HUES64 (cell line): ENCODE data around the gene TMEM213.
"Not testable (repeated sequence)": the region's sequence is repeated elsewhere in the genome, so short reads cannot be mapped to it uniquely, and the experiment has no call there.

Experiments
- H3K27ac ChIP-seq: 2 replicates; pipeline ENCODE4 v1.7.0; 2013; ENCODE audit warnings: low read depth, low read length, inconsistent platforms
- H3K27me3 ChIP-seq: 2 replicates; pipeline ENCODE4 v1.6.1; 2013; ENCODE audit warnings: mild to moderate bottlenecking, low read length; ENCODE audit not compliant: insufficient read depth
- H3K36me3 ChIP-seq: 2 replicates; pipeline ENCODE4 v1.6.1; 2013; ENCODE audit warnings: mild to moderate bottlenecking, low read length; ENCODE audit not compliant: insufficient read depth
- H3K4me1 ChIP-seq: 2 replicates; pipeline ENCODE4 v1.6.1; 2013; ENCODE audit warnings: mild to moderate bottlenecking, low read length, moderate library complexity; ENCODE audit not compliant: insufficient read depth
- H3K4me3 ChIP-seq: 2 replicates; pipeline ENCODE4 v1.5.1; 2013; ENCODE audit warnings: mild to moderate bottlenecking, low read length, moderate library complexity
- H3K9ac ChIP-seq: 2 replicates; pipeline ENCODE4 v1.6.1; 2013; ENCODE audit warnings: mild to moderate bottlenecking, low read depth, low read length
- H3K9me3 ChIP-seq: 2 replicates; pipeline ENCODE4 v1.6.1; 2013; ENCODE audit warnings: low read depth, low read length; ENCODE audit not compliant: insufficient read depth
- WGBS: fragments of 150-250, 120-280 bp; methylation state at CpG from one replicate; pipeline ENCODE4 v1.1.7; 2013; ENCODE audit warnings: missing lambda C conversion rate; 5-methylcytosine and 5-hydroxymethylcytosine counted together

The TMEM213 gene

DNA sequence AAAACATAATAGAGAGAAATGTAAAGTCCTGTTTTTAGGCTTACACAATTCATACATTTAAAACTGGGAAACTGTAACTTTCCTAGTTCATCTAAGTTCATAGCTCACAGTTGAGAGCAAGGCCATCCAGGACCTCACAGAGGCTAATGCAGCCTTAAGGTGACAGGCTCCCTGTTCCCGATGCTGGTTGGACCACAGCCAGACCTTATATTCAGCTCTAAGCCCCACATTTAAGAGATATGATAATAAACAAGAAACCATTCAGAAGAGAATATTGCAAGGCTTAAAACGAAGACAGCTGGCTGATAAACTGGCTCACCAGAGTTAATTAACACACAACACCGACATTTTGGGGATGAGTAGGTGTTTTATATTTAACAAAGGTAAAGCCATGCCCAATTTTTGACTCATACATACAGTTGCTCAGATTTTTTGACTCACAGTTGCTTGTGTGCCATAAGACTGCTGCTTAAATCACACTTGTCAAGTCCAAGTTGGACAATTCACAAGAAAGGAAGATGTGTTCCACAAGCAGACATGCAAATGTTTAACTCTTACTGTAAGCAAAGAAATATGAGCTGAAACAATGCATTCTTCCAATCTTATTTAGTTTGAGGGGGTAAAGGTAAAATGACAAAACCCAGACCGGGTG, 41.1 kb upstream of the TMEM213 start:
- Histone ChIP-seq H3K27me3 (no peaks in the 10 kb centered on the region), H3K4me3 (no peak overlapping the region), H3K36me3 (no peaks in the 10 kb centered on the region), H3K9me3 (no peaks in the 10 kb centered on the region), H3K9ac (no peak overlapping the region), H3K4me1 (peaks cover 28% of the 10 kb centered on the region; the same call in 1 of the 2 replicates), H3K27ac (no peak overlapping the region)
- 92% methylated on average over 4 of the region's 4 CpGs for WGBS

DNA sequence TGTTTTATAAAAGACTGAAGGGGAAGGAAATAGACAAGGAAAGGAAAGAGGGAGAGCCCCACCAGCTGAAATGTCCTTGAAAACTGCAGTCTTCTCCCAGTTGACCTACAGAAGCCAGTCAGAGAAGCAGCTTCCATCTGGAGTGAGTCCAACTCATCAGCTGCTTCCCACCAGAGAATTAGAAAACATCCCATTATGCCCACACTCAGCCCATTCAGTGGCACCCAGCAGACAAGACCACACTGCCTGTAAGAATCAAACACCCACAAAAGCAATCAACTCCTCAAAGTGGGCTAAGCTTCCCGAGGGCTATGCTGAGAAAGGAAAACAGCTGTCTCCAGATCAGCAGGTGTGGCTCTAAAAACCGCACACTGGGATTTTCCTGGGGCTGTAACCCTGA, 29.6 kb upstream of the TMEM213 start:
- H3K4me3 ChIP-seq: no peak overlapping the region
- 92% methylated on average over 2 of the region's 2 CpGs for WGBS
- no peaks in the 10 kb centered on the region for H3K9me3 ChIP-seq
- H3K9ac ChIP-seq: no peak overlapping the region
- no peaks in the 10 kb centered on the region for H3K36me3 ChIP-seq
- no peaks in the 10 kb centered on the region for H3K27me3 ChIP-seq
- peaks cover under 1% of the 10 kb centered on the region; the same call in 1 of the 2 replicates for H3K4me1 ChIP-seq
- no peak overlapping the region for H3K27ac ChIP-seq

DNA sequence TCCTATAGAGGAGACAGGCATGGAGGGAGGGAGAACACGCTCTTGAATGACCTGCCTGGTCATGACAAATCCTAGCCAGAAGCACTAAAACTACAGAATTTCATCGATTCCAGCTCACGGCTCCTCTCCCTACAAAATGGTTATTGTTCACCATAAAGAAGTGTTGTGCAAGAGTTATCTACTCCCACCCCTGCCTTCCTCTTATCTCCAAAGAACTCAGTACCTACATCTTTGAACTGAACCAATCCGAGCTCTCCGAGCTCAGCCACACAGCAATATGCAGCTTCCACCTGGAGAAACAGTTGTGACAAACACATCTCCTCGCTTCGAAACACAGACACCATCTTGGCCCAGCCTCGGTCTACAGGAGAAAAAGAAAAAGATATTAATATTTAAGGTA, 26.9 kb upstream of the TMEM213 start:
- Histone ChIP-seq H3K27me3 (0 out of 2 replicates have a peak, but pooled peaks cover 2% of the 10 kb centered on the region), H3K9ac (no peak overlapping the region), H3K9me3 (no peaks in the 10 kb centered on the region), H3K27ac (no peak overlapping the region), H3K4me1 (peaks cover 6% of the 10 kb centered on the region), H3K4me3 (no peak overlapping the region), H3K36me3 (no peaks in the 10 kb centered on the region)
- WGBS: 91% methylated on average over 8 of the region's 8 CpGs

DNA sequence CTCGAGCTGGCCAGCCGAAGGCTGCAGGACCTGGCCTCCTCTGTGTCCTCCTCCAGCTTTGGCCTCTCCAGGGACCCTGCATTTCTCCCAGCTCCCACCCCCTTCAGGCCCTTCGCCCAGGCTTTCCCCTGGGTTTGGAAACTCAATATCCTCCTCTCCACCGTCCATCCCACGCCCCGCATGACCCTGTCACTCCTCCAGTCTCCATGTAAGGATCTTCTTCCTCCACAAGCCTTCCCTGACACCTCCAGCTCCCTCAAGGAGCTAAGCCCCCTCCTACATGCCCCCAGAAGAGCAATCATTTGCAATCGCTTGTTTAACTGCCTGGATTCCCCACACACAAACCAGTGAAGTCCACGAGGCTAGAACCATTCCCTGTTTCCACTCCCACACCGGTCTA, 24.6 kb upstream of the TMEM213 start:
- Histone ChIP-seq H3K9ac (no peak overlapping the region), H3K4me1 (peaks cover 6% of the 10 kb centered on the region), H3K27me3 (0 out of 2 replicates have a peak, but pooled peaks cover 2% of the 10 kb centered on the region), H3K27ac (no peak overlapping the region), H3K4me3 (no peak overlapping the region), H3K36me3 (no peaks in the 10 kb centered on the region), H3K9me3 (no peaks in the 10 kb centered on the region)
- WGBS: 89% methylated on average over 9 of the region's 9 CpGs

DNA sequence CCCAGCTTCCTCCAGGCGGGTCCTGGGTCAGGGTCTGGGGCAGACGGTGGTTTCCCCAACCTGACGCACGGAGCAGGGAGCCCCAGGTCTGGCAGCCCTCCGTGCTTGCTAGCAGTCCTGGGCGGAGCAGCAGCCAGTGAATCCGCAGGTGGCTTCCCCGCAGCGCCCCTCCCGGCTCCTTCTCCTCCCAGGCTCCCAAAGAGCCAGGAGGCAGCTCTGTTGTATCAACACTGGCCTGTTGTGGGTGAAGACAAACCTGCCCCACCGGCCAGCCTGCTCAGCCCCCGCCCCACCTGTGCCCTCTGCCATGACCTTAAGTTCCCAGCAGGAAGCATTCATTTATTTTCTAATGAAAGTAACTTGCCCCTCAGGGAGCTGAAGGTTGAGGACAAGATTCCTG, 24.0 kb upstream of the TMEM213 start:
- 11% methylated on average over 12 of the region's 12 CpGs for WGBS
- no peaks in the 10 kb centered on the region for H3K36me3 ChIP-seq
- H3K27me3 ChIP-seq: 0 out of 2 replicates have a peak, but pooled peaks cover 2% of the 10 kb centered on the region
- peaks cover 6% of the 10 kb centered on the region for H3K4me1 ChIP-seq
- H3K9ac ChIP-seq: no peak overlapping the region; the same call in 1 of the 2 replicates
- no peak overlapping the region for H3K27ac ChIP-seq
- H3K4me3 ChIP-seq: no peak overlapping the region
- H3K9me3 ChIP-seq: no peaks in the 10 kb centered on the region

DNA sequence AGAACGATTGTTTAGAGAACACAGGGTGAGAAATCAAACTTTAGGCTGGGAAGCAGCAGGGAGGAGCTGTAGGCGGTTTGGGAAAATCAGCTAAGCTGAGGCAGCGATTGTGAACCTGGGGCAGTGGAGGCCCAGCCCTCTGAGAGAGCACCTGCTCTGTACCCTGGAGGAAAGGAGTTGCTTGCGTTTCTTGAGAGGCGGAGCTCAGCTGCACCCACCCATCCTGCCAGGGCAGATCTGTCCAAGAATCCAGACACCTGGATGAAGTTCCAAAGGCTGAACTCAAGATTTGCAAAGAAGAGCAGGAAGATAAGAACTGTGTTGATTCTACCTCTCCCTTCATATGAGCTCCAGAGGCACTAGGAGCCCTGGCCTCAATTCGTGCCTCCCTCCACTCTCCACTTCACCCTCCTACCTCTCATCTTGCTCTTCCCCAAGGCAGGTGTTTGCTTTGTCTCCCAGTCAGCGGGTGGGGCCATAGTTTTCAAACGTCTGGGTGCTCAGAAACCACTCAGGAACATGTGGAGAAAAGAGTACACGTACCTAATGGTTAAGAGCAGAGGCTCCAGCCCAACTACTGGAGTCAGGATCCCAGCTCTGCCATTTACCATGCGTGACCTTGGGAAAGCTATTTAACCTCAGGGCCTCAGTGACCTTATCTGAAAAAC, 21.5 kb upstream of the TMEM213 start:
- 73% methylated on average over 10 of the region's 10 CpGs for WGBS
- Histone ChIP-seq H3K27me3 (0 out of 2 replicates have a peak, but pooled peaks cover 2% of the 10 kb centered on the region), H3K4me1 (peaks cover 6% of the 10 kb centered on the region), H3K36me3 (no peaks in the 10 kb centered on the region), H3K9me3 (no peaks in the 10 kb centered on the region), H3K4me3 (no peak overlapping the region), H3K27ac (no peak overlapping the region), H3K9ac (no peak overlapping the region)

DNA sequence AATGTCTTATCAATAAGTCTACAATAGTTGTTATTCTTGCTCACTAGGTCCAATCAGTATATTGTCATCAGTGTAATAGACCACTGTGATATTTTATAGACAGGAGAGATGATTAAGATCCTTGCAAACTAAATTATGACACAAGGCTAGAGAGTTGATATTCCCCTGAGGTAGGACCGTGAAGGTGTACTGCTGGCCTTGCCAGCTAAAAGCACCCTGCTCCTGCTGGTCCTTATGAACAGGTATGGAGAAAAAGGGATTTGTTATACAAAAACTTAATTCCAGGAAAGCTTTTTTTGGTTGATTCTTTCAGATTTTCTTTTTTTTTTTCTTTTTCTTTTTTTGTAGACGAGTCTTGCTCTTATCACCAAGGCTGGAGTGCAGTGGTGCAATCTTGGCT, 16.8 kb upstream of the TMEM213 start:
- WGBS: 98% methylated on average over 2 of the region's 2 CpGs
- no peaks in the 10 kb centered on the region for H3K4me1 ChIP-seq
- H3K9me3 ChIP-seq: no peaks in the 10 kb centered on the region
- H3K9ac ChIP-seq: no peak overlapping the region
- H3K27me3 ChIP-seq: no peaks in the 10 kb centered on the region
- H3K36me3 ChIP-seq: no peaks in the 10 kb centered on the region
- H3K27ac ChIP-seq: no peak overlapping the region
- no peak overlapping the region for H3K4me3 ChIP-seq

DNA sequence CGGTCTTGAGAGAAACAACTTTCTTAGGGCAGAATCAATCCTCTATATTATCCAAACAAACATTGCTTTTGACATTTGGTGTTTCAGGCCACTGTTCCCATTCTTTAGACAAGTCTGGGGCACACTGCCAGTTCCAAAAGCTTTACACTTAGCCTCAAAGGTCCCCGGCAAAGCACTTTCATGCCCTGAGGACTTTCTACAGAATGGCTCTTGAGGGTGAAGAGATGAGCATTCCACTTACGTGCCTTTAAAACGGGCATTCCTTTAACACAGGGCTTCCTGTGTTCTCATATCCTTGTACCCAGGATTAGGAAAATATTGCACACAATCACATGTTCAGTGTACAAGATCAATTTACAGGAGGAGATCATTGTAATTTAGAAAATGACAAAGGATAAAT, 13.1 kb upstream of the TMEM213 start:
- no peaks in the 10 kb centered on the region for H3K36me3 ChIP-seq
- 71% methylated on average over 4 of the region's 4 CpGs for WGBS
- H3K27ac ChIP-seq: no peak overlapping the region

DNA sequence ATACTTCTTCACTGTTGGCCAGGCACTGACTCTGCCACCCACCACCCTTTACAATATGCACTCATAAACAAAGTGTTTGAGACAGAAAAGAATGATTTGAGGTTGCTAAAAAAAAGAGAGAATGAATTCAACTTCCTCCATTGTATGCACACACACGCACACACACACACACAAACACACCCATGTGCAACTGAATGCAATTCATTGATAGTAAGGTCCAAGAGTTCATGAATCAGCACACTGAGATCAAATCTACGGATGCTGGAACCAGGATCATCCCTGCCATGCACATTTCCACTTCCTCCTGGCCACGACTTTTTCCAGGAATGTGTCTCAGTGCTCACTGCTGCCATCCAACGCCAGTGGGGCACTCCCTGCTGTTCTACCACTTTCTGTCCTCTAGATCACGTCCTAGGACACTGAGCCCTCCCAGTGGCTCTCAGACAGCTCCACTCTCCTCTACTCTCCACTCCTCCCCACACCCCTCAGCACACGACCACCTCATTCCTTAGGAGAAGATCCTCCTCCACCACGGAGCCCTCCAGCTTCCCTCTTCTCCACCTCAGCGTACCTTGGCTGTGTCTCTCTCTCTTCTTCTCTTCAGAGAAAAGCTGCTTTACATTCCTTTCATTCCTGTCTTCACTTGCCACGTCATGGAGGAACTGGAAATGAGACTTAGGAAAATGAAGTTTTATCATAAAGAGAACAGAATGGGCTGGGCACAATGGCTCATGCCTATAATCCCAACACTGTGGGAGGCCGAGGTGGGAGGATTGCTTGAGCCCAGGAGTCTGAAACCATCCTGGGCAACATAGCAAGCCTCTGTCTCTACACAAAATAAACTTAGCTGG, 12.0 kb upstream of the TMEM213 start:
- no peak overlapping the region for H3K27ac ChIP-seq
- no peak overlapping the region for H3K9ac ChIP-seq

More for the DNA sequence above, 13.1 kb upstream of the TMEM213 start:
- no peaks in the 10 kb centered on the region for H3K27me3 ChIP-seq
- no peak overlapping the region for H3K9ac ChIP-seq
- H3K4me1 ChIP-seq: no peaks in the 10 kb centered on the region
- no peaks in the 10 kb centered on the region for H3K9me3 ChIP-seq
- H3K4me3 ChIP-seq: no peak overlapping the region

DNA sequence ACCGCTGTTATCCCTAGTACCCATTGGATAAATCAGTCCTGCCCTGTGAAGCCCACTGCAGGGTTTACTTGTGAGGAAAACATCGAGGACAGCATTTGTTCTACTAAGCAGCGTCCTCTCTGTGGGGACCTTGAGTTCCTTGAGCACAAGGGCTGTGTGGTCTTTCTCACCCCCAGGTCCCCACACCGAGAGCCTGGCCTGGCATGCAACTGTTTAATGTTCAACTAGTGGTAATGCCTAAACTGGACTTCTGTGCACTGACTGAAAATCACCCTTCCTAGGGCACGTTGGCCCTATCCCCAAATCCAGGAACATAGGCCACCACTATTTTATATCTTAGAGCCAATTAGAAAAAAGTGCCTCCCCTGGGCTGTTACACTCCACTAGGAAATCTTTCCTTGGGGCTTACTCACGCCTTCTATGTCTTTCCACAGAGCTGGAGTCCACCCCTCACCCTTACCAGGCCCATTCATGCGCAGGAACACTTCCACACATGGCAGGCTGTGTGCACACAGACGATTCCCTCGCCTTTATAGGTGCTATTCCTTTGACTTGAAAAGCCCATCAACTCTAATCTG, 1.7 kb upstream of the TMEM213 start:
- WGBS: 91% methylated on average over 9 of the region's 9 CpGs
- Histone ChIP-seq H3K9ac (no peak overlapping the region), H3K4me1 (peaks cover 9% of the 10 kb centered on the region), H3K9me3 (no peaks in the 10 kb centered on the region), H3K27ac (no peak overlapping the region), H3K27me3 (peaks cover 7% of the 10 kb centered on the region; the same call in 1 of the 2 replicates), H3K36me3 (no peaks in the 10 kb centered on the region), H3K4me3 (no peak overlapping the region)

More for the DNA sequence above, 12.0 kb upstream of the TMEM213 start:
- Histone ChIP-seq H3K9me3 (no peaks in the 10 kb centered on the region), H3K4me1 (no peaks in the 10 kb centered on the region), H3K4me3 (no peak overlapping the region), H3K27me3 (no peaks in the 10 kb centered on the region), H3K36me3 (no peaks in the 10 kb centered on the region)
- WGBS: 62% methylated on average over 9 of the region's 10 CpGs

DNA sequence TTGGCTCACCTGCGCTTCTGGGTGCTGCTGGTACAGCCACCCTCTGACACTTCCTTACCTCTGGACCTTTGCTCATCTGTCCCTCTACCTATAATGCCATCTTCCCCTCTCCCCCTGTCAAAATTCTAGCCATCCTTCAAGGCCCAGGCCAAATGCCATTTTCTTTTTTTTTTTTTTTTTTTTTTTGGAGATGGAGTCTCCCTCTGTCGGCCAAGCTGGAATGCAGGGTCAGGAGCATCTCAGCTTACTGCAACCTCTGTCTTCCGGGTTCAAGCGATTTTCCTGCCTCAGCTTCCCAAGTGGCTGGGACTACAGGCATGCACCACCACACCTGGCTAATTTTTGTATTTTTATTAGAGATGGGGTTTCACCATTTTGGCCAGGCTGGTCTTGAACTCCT, 748 bp upstream of the TMEM213 start:
- H3K9ac ChIP-seq, H3K9me3 ChIP-seq, H3K27ac ChIP-seq, H3K36me3 ChIP-seq, H3K4me1 ChIP-seq, H3K4me3 ChIP-seq, H3K27me3 ChIP-seq: not testable (repeated sequence)
- 84% methylated on average over 4 of the region's 4 CpGs for WGBS
